SIG-M5 (cell line): Measurements from ENCODE around the gene CA12.

ENCODE experiments used
- DNase-seq: peaks from one replicate; lab custom pipeline; 2025; lab: John Stamatoyannopoulos, UW

Gene CA12

GRCh38 chr15:63306492-63307073 is 75.1 kb downstream of the CA12 start:
- DNase-seq, result no peak

GRCh38 chr15:63305260-63305659 is 76.4 kb downstream of the CA12 start:
- DNase-seq, result no peak

GRCh38 chr15:63301088-63301487 is 80.6 kb downstream of the CA12 start:
- DNase-seq, result no peak

- no peak for DNase-seq
Measured at GRCh38 chr15:63299943-63300575, 81.6 kb downstream of the CA12 start.

GRCh38 chr15:63296195-63296594 is 85.5 kb downstream of the CA12 start:
- DNase-seq, result no peak

- no peak for DNase-seq
Measured at GRCh38 chr15:63295341-63295740, 86.3 kb downstream of the CA12 start.

GRCh38 chr15:63294359-63294758 is 87.3 kb downstream of the CA12 start:
- DNase-seq, result no peak

GRCh38 chr15:63292771-63293170 is 88.9 kb downstream of the CA12 start:
- no peak for DNase-seq

GRCh38 chr15:63292241-63292640 is 89.4 kb downstream of the CA12 start:
- DNase-seq, result no peak

GRCh38 chr15:63291507-63291906 is 90.1 kb downstream of the CA12 start:
- DNase-seq, result no peak

- DNase-seq, result no peak
Measured at GRCh38 chr15:63288778-63289378, 92.8 kb downstream of the CA12 start.

GRCh38 chr15:63288342-63288741 is 93.3 kb downstream of the CA12 start:
- no peak for DNase-seq

GRCh38 chr15:63287109-63287508 is 94.5 kb downstream of the CA12 start:
- DNase-seq, result no peak

GRCh38 chr15:63284335-63284734 is 97.3 kb downstream of the CA12 start:
- DNase-seq, result no peak

GRCh38 chr15:63283126-63283525 is 98.5 kb downstream of the CA12 start:
- DNase-seq, result no peak

GRCh38 chr15:63277893-63278456 is 103.7 kb downstream of the CA12 start:
- no peak for DNase-seq

GRCh38 chr15:63277038-63277892 is 104.4 kb downstream of the CA12 start, which contains the start of gene APH1B:
Gene APH1B (plus strand): TSS chr15:63277605. CDS start chr15:63277624, 19 bp downstream.
- no peak for DNase-seq

GRCh38 chr15:63276342-63277037 is 105.2 kb downstream of the CA12 start:
- no peak for DNase-seq

- DNase-seq, result no peak
Measured at GRCh38 chr15:63274427-63274826, 107.2 kb downstream of the CA12 start.
